HG02678 (cell line): ENCODE results near the gene TTC39C.
A peak's percentile ranks its signal among the peaks of the same experiment; 100 is the strongest.
"Not testable (repeated sequence)": the region's sequence is repeated elsewhere in the genome, so short reads cannot be mapped to it uniquely, and the experiment has no call there.

ENCODE experiments used
- ATAC-seq: cut with Tn5 transposase; IDR thresholded peaks from one replicate; pipeline ENCODE4 v1.9.1; 2021; ENCODE audit warnings: mild to moderate bottlenecking, moderate library complexity; ENCODE audit not compliant: unreplicated experiment

TTC39C gene

DNA sequence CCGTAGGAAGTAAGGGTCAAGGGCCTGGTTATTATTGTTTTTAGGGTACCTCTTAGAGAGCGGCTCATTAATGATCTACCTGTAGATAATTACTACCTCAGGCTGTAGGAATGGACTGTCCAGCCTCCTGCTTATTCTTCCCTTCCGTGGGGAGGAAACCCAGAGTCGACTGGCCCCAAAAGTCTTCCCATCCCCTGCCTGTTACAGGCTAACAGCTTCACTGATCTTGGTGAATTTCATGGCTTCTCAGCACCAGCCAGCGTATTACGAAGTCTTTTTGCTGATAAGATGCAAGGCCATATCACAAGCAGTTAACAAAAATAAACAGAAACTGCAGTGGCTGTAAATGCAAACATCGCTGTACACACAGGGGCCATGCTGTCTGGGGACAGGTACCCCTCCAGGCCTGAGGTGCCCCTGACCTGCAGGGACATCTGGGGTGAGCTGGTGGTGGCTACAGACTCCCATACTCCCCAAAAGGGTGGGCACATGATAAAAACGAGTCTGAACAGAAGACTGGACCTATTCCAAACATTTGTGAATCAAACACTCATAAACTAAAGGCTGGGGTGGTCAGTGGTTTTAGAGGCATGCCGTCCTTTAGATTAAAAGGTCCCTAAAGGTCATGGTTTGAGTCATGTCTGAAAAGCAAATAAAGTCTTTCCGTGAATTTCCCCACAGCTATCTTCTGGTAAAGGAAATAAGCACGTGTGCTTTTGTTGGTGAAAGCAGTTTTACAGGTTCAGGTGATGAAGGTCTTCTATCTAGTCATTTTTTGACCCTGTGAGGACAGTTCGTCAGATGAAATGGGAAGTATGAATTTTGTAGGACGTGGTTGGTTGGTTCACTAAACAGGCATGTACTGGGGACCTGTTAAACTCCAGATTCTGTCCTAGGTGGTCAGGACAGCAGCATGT lies 36.7 kb downstream of the TTC39C start:
- peak; percentile 41 for ATAC-seq

DNA sequence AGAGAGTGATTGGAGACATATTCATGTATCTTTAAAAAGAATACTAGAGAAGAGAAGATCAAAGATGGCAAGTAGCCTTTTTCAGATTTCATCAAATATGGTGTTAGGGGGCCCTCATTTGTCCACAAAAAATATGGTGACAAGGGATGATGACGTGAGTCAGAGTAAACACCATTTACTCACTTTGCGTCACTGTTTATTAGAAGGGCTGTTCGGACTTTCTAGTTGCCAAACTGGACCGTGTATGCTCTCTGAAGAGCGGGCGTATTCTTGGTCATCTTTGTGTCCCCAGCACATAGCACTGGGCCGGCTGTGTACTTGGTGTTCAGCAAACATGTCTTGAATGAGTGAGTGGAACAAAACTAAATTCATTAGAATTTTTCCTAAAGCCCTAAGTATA lies 37.5 kb downstream of the TTC39C start:
- no peak for ATAC-seq

DNA sequence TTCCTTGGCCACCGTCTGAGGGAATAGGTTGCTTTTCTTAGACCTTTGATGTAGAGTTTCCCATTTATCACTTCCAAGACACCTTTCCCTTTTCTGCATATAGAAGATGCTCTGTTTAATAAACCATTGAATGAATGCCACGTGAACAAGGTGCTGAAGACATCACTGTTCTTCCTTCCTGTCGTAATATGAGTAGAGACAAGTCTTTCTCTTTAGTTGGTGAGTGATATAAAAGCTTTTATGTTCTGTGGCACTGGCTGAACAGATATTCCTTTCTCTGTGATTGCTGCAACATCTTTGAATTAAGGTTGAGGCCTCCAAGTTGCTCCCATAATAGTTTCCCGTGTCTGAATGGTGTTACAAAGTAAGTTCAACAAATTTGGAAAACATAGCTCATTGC lies 38.7 kb downstream of the TTC39C start:
- ATAC-seq = no peak

DNA sequence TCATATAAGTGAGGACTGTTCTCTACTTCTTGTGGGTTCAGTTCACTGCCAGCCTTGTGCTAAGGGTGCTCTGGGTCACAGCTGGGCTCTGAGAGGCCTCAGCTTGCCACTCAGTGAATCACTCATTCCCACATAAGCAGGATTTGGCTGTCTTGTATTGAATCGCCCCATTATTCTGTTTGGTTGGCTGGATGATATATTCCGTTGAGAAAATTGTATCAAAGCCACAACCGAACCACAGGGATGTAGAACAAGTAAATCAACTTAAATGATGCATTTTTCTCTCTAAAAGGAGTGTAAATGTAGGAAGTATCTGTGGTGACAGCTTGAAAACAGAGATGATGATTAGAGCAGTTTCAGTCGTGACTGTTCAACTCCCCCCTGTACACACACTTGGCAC lies 39.6 kb downstream of the TTC39C start:
- no peak for ATAC-seq

DNA sequence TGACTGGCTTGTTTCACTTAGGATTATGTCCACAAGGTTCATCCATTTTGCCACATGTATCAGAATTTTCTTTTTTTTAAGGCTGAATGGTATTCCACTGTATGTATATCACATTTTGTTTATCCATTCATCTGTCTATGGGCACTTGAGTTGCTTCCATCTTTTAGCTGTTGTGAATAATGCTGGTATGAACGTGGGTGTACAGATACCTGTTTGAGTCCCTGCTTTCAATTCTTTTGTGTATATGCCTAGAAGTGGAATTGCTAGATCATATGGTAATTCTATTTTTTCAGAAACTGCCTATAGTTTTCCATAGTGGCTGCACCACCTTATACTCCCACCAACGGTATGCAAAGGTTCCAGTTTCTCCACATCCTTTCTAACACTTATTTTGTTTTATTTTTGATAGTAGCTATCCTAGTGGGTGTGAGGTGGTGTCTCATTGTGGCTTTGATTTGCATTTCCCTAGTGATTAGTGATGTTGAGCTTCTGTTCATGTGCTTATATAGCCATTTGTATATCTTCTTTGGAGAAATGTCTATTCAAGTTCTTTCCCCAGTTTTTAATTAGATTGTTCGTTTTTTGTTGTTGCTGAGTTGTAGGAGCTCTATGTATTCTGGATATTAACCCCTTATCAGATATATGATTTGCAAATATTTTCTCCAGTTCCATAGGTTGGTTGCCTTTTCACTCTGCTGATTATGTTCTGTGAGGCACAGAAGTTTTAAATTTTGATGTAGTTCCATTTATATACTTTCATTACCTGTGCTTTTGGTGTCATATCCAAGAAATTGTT lies 40.7 kb downstream of the TTC39C start:
- ATAC-seq = no peak

DNA sequence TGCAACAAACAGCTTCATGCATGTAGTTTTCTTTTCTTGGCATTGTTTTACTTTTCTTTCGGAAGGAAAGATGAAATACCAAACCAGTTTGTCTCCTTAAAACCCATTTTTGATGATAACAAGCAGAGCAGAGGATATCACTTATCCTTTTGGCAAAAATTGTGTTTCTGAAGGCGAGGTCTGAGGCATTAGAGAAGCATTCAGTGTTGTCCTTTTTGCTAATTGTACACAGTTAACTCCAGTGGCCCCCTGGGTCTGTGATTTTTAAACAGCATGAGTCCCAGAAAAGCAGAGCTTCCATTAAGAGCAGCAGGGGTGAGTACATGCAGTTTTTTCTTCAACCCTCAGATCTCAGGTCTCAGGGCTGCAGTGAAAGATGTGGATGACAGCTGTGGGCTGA lies 41.3 kb downstream of the TTC39C start:
- ATAC-seq = no peak

DNA sequence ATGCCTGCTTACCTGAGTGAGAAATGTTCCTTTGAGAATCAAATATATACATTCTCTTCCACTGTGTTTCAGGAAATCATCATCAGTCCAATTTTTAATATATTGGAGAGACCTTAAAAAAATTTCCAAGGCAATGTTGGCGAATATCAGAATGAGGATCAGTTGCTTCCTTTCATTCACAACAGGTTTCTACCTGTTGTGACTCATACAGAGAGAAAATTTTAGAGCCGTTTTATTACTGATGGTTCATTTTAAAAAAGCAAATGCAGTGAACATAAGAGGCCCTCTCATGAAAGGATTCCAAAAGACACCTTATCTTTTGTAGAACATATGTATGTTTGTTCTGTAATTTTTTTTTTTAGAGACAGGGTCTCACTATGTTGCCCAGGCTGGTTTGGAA lies 42.0 kb downstream of the TTC39C start:
- ATAC-seq = no peak

DNA sequence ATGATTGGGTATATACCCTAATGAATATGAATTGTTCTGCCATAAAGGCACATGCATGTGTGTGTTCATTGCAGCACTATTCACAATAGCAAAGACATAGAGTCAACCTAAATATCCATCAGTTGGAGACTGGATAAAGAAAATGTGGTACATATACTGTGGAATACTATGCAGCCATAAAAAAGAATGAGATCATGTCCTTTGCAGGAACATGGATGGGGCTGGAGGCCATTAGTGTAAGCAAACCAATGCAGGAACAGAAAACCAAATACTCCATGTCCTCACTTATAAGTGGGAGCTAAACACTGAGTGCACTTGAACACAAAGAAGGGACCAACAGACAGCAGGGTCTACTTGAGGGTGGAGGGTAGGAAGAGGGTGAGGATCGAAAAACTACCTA lies 43.2 kb downstream of the TTC39C start:
- ATAC-seq = no peak

DNA sequence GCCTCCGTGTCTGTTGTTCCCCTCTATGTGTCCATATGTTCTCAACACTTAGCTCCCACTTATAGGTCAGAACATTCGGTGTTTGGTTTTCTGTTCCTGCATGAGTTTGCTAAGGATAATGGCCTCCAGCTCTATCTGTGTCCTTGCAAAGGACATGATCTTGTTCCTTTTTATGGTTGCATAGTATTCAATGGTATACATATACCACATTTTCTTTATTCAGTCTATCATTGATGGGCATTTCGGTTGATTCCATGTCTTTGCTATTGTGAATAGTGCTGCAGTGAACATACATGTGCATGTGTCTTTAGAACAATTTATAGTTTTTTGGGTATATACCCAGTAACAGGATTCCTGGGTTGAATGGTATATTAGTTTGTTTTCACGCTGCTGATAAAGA lies 44.8 kb downstream of the TTC39C start:
- not testable (repeated sequence) for ATAC-seq

DNA sequence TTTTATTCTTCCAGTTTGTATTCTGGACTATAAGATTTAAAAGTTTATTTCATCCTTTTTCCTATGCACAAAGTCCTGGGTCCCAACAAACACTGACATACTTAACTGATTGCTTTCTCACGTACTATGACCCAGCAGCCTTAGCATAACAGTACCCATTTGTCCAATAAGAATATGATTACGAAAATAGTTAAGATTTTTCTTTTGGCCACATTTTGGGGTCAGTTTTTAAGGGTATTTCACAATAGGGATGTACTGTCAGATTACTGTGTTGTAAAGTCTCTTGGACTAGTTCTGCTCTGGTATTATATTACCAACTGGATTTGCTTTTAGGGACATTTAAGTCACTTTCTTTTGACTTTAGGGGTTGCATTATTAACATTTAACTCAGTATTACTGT lies 46.1 kb downstream of the TTC39C start:
- no peak for ATAC-seq

DNA sequence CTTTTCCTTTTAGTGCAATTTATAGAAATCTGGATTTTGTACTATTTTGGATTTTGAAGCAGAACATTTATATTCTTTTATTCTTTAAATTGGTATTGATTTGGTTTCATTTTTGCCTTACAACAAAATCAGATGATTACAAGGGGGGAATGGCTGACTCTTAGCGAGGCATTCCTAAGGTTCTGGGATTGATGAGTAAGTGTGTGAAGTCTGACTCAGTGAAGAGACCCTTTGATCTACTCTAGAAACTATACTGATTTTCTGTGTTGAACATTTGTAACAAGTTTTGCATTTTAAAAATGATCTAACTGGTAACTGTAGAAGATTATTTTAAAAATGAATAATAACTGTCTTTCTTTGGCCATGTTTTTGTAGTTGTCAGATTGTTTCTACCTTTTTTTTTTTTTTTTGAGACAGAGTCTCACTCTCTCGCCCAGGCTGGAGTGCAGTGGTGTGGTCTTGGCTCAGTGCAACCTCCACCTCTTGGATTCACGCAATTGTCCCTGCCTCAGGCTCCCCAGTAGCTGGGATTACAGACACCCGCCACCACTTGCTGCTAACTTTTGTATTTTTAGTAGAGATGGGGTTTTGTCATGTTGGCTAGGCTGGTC lies 48.7 kb downstream of the TTC39C start:
- ATAC-seq = no peak

DNA sequence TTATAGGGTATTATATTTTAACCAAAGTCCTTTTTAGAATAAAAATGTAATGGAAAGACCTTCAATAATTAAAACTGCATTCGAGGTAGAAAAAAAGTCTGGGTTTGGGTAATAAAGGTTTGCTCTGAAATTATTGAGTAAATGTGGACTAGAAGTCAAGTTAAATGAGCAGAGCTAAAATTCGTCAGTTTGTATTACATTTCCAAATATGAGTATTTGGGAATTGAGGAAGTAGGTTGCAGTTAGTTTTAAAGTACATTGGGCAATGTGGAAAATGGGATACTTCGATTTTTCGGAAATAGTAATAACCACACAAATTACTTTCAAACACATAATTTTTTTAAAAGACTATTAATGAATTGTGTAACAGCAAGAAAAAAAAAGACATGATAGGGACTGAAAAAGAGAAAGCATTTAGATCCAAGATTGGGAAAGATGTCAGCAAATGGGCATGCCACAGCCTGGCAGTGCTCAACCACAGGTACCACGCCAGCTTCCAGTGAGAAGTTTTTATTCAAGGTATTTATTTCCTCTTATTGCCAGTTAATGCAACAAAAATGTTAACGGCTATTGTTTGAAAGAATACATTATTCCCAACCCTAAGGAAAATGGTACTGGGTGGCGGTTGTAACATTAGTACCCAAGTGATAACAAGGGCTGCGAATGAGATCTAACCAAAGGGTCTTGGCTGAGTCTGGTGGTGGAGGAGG lies 50.0 kb downstream of the TTC39C start:
- no peak for ATAC-seq

DNA sequence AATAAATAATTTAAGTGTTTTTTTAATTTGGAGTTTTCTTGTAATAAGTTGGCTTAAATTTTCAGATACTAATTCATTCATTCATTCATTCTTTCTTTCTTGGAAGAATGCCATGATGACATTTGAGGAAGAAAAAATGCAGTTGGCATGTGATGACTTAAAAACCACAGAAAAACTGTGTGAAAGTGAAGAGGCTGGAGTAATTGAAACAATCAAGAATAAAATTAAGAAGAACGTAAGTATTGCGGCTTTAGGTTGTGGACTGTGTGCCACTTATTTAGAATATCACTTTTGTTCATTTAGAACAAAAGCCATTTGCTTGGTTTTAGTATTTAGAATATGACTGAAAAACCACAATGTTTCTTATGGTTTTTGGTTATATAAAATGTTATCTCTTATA lies 51.4 kb downstream of the TTC39C start:
- ATAC-seq = no peak

DNA sequence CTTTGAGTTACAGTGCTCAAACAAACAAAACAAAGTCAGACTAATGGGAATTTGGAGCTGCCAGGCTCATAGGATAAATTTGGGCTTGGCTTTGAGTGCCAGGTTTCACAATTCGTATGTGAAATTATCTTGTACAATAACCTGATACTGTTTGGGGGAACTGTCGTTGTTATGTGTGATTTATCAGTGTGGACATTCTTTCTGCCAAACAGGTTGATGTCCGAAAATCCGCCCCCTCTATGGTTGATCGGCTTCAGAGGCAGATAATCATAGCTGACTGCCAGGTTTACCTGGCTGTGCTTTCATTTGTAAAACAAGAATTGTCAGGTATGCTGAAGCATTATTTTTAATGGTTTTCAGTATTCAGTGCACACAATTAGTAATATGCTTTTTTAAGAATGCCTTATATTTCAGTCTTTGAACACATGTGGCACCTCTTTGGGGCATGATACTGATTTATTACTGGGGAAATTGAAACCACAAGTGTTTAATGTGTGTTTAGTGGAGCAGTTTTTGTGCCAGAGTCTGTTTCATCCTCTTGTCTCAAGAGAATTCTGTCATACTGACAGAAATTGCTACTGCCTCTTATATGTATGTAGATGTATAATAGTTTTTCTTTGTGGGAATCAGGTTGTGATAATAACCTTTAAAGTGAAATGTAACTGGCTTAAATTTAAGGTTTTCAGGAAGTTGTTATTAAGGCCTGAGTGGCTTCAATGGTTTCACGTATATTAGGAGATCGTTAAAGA lies 54.6 kb downstream of the TTC39C start:
- no peak for ATAC-seq

DNA sequence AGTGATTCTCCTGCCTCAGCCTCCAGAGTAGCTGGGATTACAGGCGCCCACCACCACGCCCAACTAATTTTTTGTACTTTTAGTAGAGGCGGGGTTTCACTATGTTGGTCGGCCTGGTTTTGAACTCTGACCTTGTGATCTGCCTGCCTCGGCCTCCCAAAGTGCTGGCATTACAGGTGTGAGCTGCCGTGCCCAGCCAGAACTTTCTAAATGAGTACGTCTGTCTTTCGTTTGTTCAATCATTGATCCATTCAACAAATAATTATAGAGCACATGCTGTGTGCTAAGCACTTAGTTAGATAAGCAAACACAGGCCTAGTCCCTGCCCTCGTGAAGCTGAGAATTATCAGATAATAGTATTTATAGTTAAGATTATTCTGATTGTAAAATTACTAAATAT lies 56.5 kb downstream of the TTC39C start:
- ATAC-seq = no peak

DNA sequence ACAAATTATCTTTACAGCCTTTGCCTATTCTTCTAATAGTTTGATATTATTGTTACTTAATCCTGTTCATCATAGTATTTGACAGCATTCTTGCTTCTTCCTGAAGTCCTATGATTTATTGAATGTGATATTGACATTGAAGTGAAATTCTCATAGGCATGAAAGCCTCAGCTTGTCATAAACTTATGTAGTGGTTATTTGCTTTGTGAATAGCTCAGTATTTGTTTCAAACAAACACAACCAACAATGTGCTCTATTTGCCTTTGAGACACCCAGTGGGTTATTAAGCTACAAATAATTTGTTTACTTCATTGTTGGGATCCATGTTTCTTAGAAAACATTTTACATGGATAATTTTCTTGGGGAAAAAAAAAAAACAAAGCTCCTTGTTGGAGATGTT lies 57.2 kb downstream of the TTC39C start:
- no peak for ATAC-seq

DNA sequence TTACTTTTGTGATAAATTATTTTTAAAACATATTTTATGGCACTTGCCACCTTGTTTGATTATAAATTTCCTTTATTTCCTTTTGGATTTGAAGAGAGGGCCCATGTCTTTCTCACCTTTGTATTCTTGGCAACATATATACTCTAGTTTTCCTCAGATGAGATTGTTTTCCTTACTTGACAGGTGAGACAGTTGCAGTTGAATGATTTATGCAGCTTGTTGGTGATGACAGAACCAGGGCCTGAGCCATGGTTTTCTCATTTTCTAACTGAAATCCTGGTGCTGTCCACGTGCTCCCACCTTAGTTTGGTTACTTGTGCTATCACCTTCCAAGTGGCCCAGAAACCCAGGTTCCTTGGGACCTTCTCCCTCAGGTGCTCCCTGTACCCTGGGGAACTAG lies 58.2 kb downstream of the TTC39C start:
- ATAC-seq = no peak

DNA sequence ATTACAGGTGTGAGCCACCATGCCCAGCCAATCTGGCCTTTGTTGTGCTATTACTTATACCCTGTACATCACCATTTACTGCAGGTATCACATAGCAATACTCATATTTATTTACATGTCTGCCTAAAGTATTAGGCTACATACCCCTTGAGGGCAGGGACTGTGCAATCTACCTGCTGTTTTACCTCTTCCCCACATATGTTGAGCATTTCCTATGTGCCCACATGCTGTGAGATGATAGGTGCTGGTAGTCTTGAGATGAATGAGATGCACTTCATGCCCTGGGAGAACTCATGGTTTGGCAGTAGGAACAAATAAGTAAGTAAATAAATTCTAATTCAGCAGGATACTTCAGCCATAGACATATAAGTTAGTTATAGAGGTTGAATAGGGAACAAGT lies 59.2 kb downstream of the TTC39C start:
- no peak for ATAC-seq

DNA sequence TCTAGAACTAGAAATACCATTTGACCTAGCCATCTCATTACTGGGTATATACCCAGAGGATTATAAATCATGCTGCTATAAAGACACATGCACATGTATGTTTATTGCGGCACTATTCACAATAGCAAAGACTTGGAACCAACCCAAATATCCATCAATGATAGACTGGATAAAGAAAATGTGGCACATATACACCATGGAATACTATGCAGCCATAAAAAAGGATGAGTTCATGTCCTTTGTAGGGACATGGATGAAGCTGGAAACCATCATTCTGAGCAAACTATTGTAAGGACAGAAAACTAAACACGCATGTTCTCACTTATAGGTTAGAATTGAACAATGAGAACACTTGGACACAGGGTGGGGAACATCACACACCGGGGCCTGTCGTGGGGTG lies 60.2 kb downstream of the TTC39C start:
- not testable (repeated sequence) for ATAC-seq
